CD4-positive, alpha-beta T cell treated with Interleukin-6 at 100 ng/mL for 8 hours (primary cell): Measurements from ENCODE around the gene CNOT3.
"Not testable (repeated sequence)": the region's sequence is repeated elsewhere in the genome, so short reads cannot be mapped to it uniquely, and the experiment has no call there.

Experiments used
- DNase-seq: peaks from one replicate; pipeline ENCODE4 v3.0.0-alpha.2; 2020; ENCODE audit warnings: mixed read lengths, low spot score

The CNOT3 gene

DNA sequence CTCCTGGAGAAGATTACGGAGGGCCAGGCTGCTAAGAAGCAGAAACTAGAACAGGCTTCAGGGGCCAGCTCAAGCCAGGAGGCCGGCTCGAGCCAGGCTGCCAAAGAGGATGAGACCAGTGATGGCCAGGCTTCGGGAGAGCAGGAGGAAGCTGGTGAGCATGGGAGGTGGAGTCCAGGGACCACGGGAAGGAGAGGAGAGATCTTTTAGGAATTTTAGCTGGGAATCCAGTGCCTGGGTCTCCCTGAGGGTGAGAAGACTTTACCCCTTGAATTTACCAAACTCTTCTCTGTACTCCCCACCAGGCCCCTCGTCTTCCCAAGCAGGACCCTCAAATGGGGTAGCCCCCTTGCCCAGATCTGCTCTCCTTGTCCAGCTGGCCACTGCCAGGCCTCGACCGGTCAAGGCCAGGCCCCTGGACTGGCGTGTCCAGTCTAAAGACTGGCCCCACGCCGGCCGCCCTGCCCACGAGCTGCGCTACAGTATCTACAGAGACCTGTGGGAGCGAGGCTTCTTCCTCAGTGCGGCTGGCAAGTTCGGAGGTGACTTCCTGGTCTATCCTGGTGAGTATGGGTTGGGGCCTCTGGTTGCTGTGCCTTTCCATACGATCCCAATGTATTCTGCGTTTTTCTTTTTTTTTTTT, 54.4 kb downstream of the CNOT3 start:
- DNase-seq, result no peak

GRCh38 chr19:54193011-54193410, 55.4 kb downstream of the CNOT3 start:
- no peak for DNase-seq

GRCh38 chr19:54194463-54194862, 56.9 kb downstream of the CNOT3 start:
- not testable (repeated sequence) for DNase-seq

GRCh38 chr19:54196536-54196935, 59.0 kb downstream of the CNOT3 start:
- DNase-seq, result no peak

DNA sequence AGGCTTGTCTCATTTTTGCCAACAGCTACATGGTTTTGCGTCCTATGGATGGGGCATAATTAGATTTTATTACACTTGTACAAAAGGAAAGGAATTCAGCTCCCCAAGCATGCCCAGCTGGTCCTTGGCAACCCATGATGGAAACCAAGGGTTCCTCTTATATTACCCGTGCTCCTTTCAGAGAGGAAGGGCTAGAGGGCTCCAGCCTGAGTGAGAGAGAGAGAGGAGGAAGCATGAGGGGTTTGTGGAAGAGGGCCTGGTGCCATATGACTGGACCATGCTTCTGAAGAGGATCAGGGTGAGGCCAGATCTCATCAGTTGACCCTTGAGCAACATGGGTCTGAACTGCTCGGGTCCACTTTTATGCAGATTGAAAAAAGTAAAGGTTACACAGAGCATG, 59.6 kb downstream of the CNOT3 start:
- DNase-seq, result no peak

GRCh38 chr19:54199401-54199800, 61.8 kb downstream of the CNOT3 start:
- no peak for DNase-seq

GRCh38 chr19:54201172-54201701, 63.7 kb downstream of the CNOT3 start:
- no peak for DNase-seq

DNA sequence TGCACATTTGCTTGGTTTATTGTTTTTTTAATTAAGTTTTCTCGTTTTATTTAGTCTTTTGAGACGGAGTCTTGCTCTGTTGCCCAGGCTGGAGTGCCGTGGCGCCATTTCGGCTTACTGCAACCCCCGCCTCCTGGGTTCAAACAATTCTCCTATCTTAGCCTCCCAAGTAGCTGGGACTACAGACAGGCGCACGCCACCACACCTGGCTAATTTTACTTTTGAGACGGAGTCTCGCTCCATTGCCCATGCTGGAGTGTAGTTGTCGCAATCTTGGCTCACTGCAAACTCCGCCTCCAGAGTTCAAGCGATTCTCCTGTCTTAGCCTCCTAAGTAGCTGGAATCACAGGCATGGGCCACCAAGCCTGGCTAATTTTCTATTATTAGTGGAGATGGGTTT, 64.4 kb downstream of the CNOT3 start:
- no peak for DNase-seq

DNA sequence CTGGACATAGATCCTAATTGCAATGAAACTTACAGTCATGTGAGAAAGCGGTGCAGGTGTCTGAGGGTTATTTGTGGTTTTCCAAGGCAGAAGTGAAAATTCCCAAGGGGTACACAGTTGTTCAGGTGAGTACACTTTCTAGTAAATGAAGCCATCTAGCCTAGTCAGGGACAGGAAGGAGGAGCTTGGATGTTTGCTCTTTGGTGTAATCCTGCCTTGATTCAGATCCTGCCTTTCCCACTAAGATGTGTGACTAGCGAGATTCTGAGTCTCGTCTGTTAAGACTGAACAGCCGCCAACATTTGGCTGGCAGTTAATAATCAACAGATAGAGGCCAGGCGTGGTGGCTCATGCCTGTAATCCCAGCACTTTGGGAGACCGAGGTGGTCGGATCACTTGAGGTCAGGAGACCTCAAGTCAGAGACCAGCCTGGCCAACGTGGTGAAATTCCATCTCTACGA, 65.6 kb downstream of the CNOT3 start:
- no peak for DNase-seq

DNA sequence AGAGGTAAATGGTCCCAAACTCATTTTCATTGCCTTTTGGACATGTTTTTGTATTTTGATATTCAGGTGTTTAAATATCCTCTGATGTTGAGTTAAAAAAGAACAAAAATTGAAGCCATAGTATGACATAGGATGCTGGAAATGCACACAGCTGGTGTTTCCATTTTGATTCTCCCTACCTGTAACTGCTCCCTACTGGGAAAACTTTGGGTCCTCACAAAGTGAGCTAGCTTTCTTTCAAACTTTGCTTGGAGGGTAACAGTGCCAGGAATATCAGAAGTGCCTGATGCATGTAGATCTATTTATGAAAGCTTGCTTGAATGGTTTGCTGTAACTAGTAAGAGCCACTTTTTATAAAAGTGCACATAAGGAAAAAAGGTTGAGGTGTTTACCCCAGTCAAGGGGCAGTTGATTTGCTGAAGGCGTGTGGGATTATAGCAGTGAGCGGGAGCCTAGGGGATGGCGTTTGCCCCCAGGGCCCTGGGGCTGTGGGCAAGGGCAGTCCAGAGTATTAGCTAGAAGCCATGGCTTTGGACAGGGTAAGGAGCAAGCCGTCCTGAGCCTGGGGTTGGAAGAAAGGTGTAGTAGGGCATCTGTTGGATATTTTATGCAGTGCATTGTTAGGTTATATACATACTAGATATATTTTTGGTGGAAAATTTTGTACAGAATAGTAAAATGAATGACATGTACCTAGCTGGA, 67.4 kb downstream of the CNOT3 start:
- DNase-seq, result no peak
